Caki2 (cell line): ENCODE measurements around the gene ANKRD29. TPM values are rescaled to one million over a fixed set of nuclear protein-coding genes. Genes with fewer than 3 reads are reported as not detected.

Source experiments
- DNase-seq: peaks from one replicate; pipeline ENCODE4 v3.0.0-alpha.2; 2015; ENCODE audit warnings: low read depth
- in situ Hi-C: cut with HindIII; loops from 2 replicates; pipeline ENCODE4 v1.10.0; 2016; ENCODE audit warnings: low sequenced_read_pairs, low pct_unique_long_range_greater_than_20kb, mixed read lengths
- total RNA-seq: library from RNA; depleted of rRNA; stranded (reverse); fragments of >200 nt; shearing (Covaris generic); gene quantifications from 2 replicates; pipeline ENCODE4 v1.2.3, GENCODE V29; 2014; ENCODE audit warnings: low replicate concordance; rRNA removed

Gene ANKRD29
- 0.17 and 0.71 TPM in 2 replicates for total RNA-seq

GRCh38 chr18:23662309-23663263 is at the start of gene ANKRD29:
ANKRD29 (minus strand) TSS chr18:23662911; CDS start chr18:23662730, 181 bp downstream.
- DNase-seq: no peak
- in situ Hi-C loops: no loop called here

- in situ Hi-C loops: no loop called here
- peak; percentile 29 for DNase-seq
Measured at GRCh38 chr18:23712445-23712844, 49.7 kb upstream of the ANKRD29 start.

- in situ Hi-C loops: no loop called here
- DNase-seq: no peak
Measured at GRCh38 chr18:23711426-23711825, 48.7 kb upstream of the ANKRD29 start.

GRCh38 chr18:23710946-23711345 is 48.2 kb upstream of the ANKRD29 start:
- in situ Hi-C loops: no loop called here
- no peak for DNase-seq

- in situ Hi-C loops: no loop called here
- no peak for DNase-seq
Measured at GRCh38 chr18:23710068-23710527, 47.4 kb upstream of the ANKRD29 start.

GRCh38 chr18:23706971-23707640 is 44.4 kb upstream of the ANKRD29 start:
- in situ Hi-C loops: no loop called here
- DNase-seq: no peak

- DNase-seq: no peak
- in situ Hi-C loops: no loop called here
Measured at GRCh38 chr18:23704806-23705205, 42.1 kb upstream of the ANKRD29 start.

GRCh38 chr18:23703987-23704384 is 41.3 kb upstream of the ANKRD29 start:
- in situ Hi-C loops: no loop called here
- DNase-seq: no peak

GRCh38 chr18:23703057-23703986 is 40.6 kb upstream of the ANKRD29 start:
- DNase-seq: peak; percentile 42
- in situ Hi-C loops: no loop called here

- in situ Hi-C loops: no loop called here
- DNase-seq: no peak
Measured at GRCh38 chr18:23702606-23703005, 39.9 kb upstream of the ANKRD29 start.

GRCh38 chr18:23701544-23702064 is 38.9 kb upstream of the ANKRD29 start:
- no peak for DNase-seq
- in situ Hi-C loops: no loop called here

- DNase-seq: no peak
- in situ Hi-C loops: no loop called here
Measured at GRCh38 chr18:23701017-23701416, 38.3 kb upstream of the ANKRD29 start.

- DNase-seq: no peak
- in situ Hi-C loops: no loop called here
Measured at GRCh38 chr18:23694637-23695430, 32.1 kb upstream of the ANKRD29 start.

- DNase-seq: no peak
- in situ Hi-C loops: no loop called here
Measured at GRCh38 chr18:23693846-23694245, 31.1 kb upstream of the ANKRD29 start.

- peak; percentile 53 for DNase-seq
- in situ Hi-C loops: no loop called here
Measured at GRCh38 chr18:23690505-23691068, 27.9 kb upstream of the ANKRD29 start.

- in situ Hi-C loops: no loop called here
- peak; percentile 44 for DNase-seq
Measured at GRCh38 chr18:23689616-23690504, 27.1 kb upstream of the ANKRD29 start.
